Measurements from ENCODE around the gene ABHD10.

DNA sequence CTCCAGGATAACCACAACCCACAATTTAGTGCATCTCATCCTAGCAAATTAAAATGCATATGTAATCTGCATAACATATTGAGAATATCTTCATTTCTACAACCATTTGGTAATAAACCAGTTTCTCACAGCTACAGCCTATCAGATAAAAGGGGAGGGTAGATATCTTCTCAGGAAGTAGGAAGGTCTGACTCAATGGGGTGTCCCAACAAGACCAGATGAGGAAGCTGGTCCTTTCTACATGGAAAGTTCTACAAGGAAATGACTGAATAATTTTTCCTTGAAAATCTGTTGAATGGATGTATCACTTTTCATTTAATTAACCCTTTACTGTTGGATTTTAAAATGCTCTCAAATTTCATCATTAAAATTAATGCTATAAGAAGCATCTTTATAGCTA lies 38.3 kb downstream of the ABHD10 start:
- TF ChIP-seq, protein P1, sequence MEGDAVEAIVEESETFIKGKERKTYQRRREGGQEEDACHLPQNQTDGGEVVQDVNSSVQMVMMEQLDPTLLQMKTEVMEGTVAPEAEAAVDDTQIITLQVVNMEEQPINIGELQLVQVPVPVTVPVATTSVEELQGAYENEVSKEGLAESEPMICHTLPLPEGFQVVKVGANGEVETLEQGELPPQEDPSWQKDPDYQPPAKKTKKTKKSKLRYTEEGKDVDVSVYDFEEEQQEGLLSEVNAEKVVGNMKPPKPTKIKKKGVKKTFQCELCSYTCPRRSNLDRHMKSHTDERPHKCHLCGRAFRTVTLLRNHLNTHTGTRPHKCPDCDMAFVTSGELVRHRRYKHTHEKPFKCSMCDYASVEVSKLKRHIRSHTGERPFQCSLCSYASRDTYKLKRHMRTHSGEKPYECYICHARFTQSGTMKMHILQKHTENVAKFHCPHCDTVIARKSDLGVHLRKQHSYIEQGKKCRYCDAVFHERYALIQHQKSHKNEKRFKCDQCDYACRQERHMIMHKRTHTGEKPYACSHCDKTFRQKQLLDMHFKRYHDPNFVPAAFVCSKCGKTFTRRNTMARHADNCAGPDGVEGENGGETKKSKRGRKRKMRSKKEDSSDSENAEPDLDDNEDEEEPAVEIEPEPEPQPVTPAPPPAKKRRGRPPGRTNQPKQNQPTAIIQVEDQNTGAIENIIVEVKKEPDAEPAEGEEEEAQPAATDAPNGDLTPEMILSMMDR (IDR thresholded peaks at IDR 0.05): no peak
- no peak for TF ChIP-seq POLR2A (IDR thresholded peaks at IDR 0.05)

Measured in lower leg skin (tissue), 3 donors.